UCSD-AML1 (cell line): ENCODE data around the gene LPP.

Experiments used
- DNase-seq: peaks from one replicate; lab custom pipeline; 2025; ENCODE audit not compliant: unreplicated experiment; lab: John Stamatoyannopoulos, UW

LPP gene

DNA sequence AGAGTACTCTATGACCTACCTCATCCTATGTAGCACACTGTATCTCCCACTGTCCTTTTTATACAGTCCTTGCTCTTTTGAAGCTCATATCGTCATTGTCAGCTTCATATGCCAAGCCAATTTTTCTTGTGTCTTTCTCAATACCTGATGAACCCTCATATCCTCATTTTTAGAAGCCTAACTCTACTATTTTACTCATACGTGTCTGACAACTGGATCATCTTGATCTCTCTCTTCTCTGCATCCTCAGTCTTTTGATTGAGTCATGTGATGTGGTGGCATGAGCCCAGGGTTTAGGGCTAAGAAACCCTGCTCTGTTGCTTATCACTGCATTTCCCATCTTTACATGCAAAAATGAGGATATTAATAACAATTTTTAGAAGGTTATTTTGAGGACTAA, 352.0 kb downstream of the LPP start:
- no peak for DNase-seq

DNA sequence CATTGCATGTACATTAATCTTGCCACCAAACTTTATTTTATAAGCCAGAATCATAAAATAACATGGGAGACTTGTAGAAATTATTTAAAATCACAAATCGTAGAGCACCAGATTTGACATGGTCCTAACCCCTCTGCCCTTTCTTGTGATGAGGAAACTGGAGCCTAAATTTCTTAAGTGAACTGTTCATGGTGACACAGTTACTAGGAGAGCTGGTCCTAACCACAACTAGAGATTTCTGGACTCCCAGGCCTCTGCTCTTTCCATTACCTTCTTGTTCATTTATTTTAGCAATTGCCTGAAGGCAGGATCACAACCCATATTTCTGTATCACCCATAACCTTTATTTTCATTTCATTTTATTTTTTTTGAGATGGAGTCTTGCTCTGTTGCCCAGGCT, 352.5 kb downstream of the LPP start:
- DNase-seq: no peak

DNA sequence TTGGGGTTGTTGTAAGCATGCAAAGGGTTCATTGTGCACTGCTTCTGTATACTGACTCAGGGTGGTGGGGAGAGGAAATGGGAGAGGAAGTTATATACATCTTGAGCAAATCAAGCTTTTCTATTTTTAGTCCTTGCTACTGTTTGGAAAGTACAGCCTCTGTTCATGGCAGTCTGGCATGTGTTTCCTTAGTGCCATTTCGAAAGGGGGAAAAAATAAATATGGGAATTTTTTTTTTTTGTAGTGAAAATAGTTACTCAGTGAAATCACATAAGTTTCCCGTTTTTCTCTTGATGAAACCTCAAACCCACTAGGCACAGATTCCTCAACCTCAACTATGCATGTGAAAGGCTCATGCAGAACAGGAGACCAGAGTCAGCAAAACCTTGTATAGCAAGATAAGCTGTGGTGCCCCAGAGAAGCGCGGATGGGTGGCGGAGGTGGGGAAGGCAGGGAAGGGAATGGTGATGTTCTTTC, 353.3 kb downstream of the LPP start:
- DNase-seq: peak; percentile 12

DNA sequence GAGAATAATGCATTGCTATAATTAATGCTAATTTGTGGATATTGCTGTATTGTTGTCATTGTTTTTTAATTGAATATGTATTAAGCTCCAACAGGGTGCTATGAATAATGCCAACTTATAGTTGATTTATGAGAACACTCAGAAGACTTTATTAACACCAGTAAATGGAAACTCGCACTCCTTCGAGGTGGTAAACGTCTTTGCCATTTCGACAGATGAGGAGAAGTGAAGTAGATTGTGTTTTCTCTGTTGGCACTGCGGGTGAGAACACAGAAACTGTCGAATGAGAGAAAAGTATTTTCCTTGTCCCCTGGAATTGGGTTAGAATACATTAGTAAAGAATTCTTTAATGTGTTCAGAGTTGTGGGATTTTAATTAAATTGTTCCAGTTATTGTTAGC, 354.5 kb downstream of the LPP start:
- no peak for DNase-seq

DNA sequence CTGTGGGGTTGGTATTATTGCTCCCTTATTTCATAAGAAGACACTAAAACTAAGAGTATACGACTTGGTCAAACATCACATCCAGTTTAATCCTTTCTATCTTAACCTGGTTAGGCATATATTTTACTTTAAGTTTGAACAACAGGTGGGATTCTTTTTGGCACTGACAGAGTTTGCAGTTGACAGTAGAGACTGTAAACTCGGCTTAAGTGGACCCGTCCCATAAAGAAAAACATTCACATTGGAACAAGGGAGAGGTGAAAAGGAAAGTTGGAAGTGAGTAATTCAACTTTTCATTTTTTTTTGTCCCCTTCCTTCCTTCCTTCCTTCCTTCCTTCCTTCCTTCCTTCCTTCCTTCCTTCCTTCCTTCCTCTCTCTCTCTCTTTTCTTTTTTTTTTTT, 355.4 kb downstream of the LPP start:
- DNase-seq: no peak

DNA sequence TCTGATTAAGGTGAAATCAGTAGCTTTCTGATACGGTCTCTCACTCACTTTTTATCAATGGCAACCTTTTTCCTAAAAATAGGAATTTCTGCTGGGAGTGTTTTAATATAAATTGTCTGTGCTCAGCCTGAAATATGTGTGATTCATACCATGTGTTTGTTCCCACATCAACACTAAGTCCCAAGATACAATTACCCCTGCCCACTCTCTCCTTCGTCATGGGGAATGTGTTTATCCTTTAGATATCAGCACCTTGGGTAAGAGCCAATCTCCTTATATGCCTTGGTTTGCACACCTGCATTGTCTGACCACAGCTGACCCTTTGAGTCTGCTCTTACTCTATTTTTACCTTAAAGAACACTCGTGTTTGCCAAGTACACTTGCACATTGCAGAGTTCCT, 356.4 kb downstream of the LPP start:
- DNase-seq: no peak

DNA sequence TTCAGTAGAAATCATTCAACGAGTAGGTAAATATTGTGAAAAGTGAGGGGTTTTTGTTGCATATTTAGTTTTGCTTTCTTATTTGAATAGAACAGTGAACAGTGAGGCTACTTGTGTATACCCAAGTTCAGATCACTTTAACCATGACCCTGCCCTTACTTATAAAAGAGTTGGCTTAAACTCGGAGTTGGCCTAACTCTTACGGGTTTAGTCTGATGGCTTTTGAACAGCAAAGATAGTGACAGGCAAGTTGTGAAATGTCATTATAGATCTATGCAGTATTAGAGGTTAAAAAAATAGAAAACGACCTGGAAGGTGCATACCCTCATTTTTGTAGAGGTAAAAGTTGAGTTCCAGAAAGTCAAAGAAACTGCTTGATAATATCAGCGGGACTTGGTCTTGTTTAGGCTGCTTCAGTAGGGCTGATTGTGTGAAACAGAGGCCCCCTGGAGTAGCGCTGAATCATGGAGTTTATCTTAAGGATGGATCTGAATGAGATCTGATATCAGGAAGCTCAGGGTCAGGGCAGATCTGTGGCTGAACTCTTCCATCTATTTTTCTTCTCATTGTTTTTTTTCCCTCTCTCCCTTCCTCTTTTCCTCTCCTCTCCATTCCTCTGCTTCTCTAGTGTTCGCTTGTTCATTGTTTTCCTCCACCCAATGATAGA, 359.8 kb downstream of the LPP start:
- DNase-seq: no peak

DNA sequence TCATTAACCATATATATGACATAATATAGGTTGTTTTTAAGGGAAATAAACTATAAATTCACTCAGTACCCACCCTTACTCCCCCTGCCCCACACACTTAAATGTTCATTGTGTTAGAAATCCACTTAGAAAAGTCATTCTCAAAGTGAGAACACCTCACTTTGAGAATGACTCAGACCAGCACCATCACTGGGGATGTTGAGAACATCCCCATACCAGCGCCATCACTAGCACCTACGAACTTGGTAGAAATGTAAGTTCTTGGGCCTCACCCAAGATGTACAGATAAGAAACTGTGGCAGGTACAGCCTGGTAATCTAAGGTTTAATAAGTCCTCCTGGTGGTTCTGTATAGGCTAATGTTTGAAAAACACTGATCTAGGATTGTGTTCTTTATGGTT, 362.6 kb downstream of the LPP start:
- no peak for DNase-seq

DNA sequence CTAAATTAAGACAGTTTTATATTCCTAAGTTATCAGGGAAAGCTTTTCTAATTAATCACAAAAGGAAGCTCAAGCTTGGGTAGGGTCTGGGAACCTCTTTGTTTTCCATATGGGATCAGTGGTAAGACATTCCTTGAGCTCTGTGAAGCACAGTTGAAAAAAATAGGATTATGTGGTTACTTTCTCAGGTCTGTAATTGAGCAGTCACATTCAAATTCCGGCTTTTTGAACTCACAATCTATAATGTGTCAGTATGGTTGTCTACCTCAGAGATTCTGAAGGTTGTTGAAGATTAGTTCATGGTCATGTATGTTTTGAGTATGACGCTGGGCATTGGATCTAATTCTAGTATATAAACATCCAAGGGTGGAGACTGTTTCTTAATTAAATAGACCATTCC, 364.5 kb downstream of the LPP start:
- DNase-seq: no peak

DNA sequence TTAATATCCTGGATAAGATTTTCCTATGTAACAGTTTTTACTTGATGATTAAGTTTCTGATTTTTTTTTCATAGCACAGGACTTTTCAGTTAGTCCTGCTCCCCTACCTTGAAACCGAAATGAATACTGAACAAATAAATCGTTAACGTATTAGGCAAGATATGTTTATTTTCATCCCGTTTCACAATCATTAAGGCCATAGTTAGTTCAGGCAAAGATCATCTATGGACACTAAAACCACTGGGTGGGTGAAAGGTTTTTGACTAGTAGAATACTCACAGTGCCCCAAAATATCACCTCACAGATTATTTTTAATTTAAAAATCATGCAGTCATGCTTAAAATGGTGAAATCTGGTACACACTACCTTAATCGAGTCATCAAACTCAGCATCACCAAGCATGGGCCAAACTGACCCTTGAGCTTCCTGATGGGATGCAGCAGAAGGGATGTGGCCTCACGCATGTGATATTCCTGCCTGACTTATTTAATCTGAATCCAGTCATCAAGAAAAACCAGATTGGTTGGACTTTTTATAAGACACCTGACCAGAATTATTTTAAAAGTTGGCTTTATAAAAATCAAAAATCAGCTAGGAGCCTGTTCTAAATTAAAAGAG, 365.0 kb downstream of the LPP start:
- DNase-seq: no peak

DNA sequence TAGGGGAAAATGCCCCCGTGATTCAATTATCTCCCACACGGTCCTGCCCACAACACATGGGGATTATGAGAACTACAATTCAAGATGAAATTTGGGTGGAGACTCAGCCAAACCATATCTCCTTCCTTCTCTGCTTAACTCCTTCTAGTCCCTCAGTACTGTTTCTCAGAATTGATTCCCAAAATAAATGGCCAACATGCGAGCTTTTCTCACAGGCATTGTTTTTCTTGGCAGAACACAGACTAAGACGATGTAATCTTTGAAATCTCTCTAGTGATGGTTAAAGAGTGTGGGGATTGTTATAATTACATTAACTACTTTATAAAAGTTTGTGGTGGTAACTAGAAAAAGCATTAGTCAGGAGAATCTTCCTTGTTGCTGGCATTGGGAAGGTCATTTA, 366.5 kb downstream of the LPP start:
- DNase-seq: no peak

DNA sequence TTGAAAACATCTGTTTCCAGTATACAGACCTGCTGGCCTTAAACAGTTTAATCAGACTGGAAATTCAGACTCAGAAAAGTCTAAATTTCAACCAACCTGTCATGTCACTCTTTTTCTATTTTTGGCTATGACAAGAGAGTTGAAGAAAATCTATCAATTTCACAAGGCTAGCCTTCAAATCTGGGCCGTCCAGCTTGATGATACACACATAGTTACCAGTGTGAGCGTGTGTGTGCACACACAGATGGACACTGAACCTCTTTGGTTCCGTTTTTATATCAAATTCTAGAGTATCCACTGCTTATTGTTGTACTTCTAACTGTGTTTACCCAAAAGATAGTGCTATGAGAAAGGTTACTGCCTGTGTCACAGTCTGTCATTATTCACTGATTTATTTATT, 368.2 kb downstream of the LPP start:
- no peak for DNase-seq

DNA sequence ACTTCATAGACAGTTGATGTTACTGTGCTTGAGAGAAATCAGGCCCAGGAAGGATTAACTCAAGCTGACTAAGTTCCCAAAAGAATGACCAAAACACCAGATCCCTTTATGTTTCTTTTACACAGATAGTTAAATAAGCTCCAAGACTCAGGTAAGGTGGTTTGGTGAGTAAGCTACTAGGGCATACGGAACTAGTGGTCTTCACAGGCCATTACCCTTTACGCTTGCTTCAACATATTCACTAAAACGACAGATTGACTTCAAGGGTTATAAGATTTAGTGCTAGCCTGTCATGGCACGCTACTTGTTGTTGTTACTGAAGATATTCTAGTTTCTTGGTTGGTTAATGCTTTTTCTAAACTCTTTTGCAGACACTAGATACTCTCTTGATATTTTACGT, 369.3 kb downstream of the LPP start:
- no peak for DNase-seq

DNA sequence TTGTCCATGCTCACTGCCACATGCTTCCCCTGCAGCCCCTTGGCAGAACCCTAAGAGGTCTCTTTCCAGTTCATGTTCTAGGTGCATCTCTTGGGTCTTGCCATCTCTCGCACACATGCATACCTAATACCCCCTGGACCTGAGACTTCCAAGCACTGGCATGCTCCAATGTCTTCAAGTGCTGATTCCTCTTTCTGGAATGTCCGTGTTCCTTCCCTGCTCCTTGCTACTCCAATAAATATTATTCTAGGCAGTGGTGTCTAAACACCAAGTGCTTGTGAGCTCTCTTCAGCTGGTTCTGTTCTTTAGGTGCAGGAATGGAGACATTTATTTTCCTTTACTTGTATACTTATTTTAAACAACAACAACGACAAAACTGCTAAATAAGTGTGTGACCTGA, 370.1 kb downstream of the LPP start:
- DNase-seq: no peak

DNA sequence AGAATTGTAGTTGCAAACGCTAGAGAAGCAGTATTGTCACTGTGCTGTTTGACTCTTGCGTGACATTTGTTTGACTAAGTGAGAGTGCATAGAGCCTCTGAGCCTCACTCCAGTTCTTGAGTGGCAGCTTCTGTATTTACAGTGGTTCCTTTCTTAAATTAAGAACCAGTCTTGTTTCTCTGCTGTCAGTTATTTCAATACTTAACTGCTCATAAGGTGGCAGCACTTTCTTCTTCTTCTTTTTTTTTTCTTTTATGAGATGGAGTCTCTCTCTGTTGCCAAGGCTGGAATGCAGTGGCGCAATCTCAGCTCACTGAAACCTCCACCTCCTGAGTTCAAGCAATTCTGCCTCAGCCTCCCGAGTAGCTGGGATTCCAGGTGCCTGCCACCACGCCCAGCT, 372.1 kb downstream of the LPP start:
- no peak for DNase-seq

DNA sequence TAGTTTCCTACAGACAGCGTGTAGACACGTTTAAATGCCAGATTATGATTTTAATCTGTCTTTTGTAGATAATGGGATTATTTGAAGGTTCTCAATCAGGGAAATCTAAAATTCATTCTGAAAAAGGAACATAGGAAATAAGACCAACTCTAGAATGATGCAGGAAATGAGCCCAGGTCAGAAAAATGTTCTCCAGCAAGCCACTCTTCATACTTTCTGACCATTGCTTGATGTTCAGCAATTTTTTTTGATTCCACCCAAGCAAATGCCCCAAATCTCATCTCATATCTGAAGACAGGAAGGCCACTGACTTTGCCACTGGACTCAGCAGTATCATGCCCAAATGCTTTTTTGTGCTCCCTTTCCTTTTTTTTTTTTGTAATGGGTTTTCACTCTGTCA, 373.4 kb downstream of the LPP start:
- DNase-seq: no peak

DNA sequence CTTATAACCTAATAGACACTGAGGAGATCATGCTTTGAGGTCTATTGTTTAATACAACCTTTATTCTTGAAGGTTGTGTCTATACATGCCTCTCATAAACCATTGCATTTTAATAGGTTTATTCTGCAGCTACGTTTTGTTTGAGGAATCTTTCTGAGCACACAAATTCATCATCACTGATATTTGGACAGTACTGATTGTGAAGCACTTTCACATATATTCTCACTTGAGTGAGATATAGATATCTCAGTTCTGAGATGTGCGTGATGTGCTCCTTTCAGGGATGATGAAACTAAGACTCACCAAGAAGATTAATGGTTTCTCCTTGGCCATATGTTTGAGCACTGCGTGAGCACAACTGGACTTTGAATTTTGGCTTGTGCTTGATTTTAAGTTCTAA, 374.4 kb downstream of the LPP start:
- DNase-seq: no peak

DNA sequence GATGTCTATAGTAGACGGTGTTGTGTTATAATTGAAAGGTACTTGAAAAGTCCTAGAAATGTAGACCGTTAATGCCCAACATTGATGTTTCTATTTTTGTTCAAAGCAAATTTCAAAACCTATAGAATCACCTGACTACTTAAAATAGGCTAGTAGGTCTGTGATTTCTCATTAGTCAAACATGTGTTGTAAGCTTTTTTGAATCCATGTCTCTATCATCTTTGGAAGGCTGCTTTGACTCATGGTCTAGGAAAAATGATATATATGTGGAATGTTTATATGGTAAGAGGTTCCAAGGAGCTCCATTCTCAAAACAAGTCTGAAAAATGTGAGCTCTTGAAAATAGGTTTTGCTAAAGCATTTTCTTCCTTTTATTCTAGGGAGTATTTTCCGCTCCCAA, 375.3 kb downstream of the LPP start:
- no peak for DNase-seq

DNA sequence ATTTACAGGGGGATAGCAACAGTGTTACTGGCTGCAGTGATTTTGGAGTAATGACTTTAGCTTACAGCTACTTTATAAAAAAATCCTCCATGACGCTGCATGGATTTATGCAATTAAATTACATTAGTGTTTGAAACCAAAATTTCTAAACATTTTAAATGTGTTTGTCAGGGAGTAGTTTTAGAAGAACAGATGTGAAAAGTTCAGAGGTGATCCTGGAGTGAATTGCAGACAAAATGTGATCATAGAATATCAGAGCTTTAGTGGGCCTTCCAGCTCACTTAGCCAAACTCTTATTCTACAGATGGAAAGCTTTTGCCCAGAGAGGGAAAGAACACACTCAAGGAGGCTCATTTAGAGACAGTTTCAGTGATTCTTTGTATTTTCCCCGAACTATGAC, 376.3 kb downstream of the LPP start:
- DNase-seq: no peak

DNA sequence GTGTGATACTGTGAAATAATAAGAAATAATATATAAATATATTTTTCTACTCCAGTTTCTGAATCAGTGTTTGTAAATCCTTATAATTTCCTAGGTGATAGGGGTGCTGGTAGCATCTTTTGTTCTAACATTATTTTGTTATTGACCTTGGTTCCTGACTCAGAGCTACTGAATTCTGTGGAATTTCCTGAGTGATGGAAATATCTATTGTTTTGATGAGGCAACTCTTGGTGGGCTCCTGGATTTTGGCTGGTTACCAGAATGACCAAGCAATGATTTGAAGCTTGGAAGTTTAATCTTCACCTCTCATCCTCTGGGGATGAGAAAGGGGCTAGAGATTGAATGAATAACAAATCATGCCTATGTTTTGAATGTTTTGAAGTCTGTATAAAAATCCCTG, 377.3 kb downstream of the LPP start:
- no peak for DNase-seq

DNA sequence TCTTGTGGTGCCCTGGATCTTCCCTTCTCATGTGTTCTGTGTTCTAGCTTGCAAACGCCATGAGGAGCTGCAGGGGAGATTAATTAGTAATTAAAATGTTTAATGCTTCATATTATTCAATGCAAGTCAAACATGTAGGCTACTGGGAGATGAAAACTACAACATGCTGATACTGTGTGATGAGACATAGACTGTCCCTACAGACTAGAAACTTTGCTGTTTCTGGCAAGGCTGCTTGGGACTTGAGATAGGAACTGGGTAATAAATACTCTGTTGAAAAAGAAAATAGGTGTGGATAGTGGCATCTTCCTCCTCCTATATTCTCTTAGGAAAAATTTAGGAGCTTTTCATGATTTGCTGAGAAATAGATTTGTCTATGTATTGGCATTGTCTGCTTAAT, 379.2 kb downstream of the LPP start:
- DNase-seq: no peak

DNA sequence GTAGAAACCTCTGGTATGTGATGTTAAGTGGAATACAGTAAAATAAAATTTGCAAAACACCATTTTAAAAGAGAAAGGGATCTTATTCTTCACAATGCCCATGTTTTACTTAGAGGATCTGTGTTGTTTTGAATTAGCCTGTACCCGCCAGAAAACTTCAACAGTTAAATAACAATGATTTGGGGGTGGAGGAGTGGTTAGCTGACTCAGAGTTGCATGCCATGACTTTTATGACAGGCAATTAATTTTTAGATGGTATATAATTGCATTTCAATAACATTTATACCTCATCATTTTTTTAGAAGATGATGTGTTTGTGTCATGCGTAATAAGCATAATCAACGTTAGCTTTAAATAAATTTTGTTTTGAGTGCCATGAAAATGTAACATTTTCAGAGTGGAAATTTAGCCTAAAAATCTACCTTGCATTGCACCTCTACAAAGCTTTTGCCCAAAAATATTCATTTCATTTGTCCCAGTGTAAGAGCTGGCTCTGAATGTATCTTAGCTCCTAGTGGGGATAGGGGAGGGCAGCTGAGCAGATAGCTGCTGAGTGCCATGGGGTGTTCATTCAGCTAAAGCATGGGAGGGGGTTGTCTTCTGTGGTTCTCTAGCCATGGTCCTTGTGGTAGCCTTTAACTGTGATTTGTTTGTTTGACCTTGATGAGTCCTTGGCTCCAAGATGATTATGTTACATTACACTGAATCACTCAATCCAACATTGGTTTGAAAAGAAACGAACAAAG, 379.8 kb downstream of the LPP start:
- no peak for DNase-seq
